Right kidney (tissue), 1 donor: ENCODE results near the gene DOCK3.
"Not testable (repeated sequence)": the region's sequence is repeated elsewhere in the genome, so short reads cannot be mapped to it uniquely, and the experiment has no call there.

ENCODE experiments used
- DNase-seq: peaks from one replicate; pipeline ENCODE4 v3.0.0-alpha.2; 2016

The DOCK3 gene

GRCh38 chr3:51100536-51100851 lies 425.8 kb downstream of the DOCK3 start:
- no peak for DNase-seq

- DNase-seq, result no peak
Measured at GRCh38 chr3:51102396-51102795, 427.7 kb downstream of the DOCK3 start.

GRCh38 chr3:51106242-51106876 lies 431.6 kb downstream of the DOCK3 start:
- no peak for DNase-seq

GRCh38 chr3:51110586-51110985 lies 435.9 kb downstream of the DOCK3 start:
- DNase-seq, result no peak

- no peak for DNase-seq
Measured at GRCh38 chr3:51122944-51123343, 448.2 kb downstream of the DOCK3 start.

GRCh38 chr3:51123531-51123930 lies 448.8 kb downstream of the DOCK3 start:
- DNase-seq, result no peak

GRCh38 chr3:51131607-51132006 lies 456.9 kb downstream of the DOCK3 start:
- DNase-seq, result not testable (repeated sequence)

GRCh38 chr3:51137715-51138114 lies 463.0 kb downstream of the DOCK3 start:
- no peak for DNase-seq

- no peak for DNase-seq
Measured at GRCh38 chr3:51139616-51140015, 464.9 kb downstream of the DOCK3 start.

- no peak for DNase-seq
Measured at GRCh38 chr3:51141573-51141972, 466.8 kb downstream of the DOCK3 start.

- DNase-seq, result no peak
Measured at GRCh38 chr3:51145811-51146585, 471.3 kb downstream of the DOCK3 start.

GRCh38 chr3:51146781-51147180 lies 472.1 kb downstream of the DOCK3 start:
- DNase-seq, result no peak

- DNase-seq, result no peak
Measured at GRCh38 chr3:51156147-51156546, 481.4 kb downstream of the DOCK3 start.

- DNase-seq, result no peak
Measured at GRCh38 chr3:51163051-51163450, 488.3 kb downstream of the DOCK3 start.

GRCh38 chr3:51173518-51174271 lies 499.0 kb downstream of the DOCK3 start:
- no peak for DNase-seq

- no peak for DNase-seq
Measured at GRCh38 chr3:51176923-51177322, 502.2 kb downstream of the DOCK3 start.

- not testable (repeated sequence) for DNase-seq
Measured at GRCh38 chr3:51186446-51186845, 511.7 kb downstream of the DOCK3 start.

- no peak for DNase-seq
Measured at GRCh38 chr3:51190199-51190598, 515.5 kb downstream of the DOCK3 start.

- no peak for DNase-seq
Measured at GRCh38 chr3:51190827-51191226, 516.1 kb downstream of the DOCK3 start.

- no peak for DNase-seq
Measured at GRCh38 chr3:51191768-51192167, 517.0 kb downstream of the DOCK3 start.

- DNase-seq, result no peak
Measured at GRCh38 chr3:51198477-51198876, 523.8 kb downstream of the DOCK3 start.

GRCh38 chr3:51199296-51199695 lies 524.6 kb downstream of the DOCK3 start:
- DNase-seq, result not testable (repeated sequence)

- DNase-seq, result no peak
Measured at GRCh38 chr3:51216291-51216690, 541.6 kb downstream of the DOCK3 start.

GRCh38 chr3:51221959-51222358 lies 547.2 kb downstream of the DOCK3 start:
- DNase-seq, result no peak
